IMR-90 (cell line): Measurements from ENCODE around the gene TSC22D3. TPM values are rescaled to one million over a fixed set of nuclear protein-coding genes. Genes with fewer than 3 reads are reported as not detected.

Experiments
- ATAC-seq: fragments of 200-7000 bp; cut with Tn5 transposase; 2 replicates; pipeline ENCODE4 v1.9.1; 2020; ENCODE audit warnings: low read depth, mild to moderate bottlenecking, moderate library complexity
- BruUV-seq: library from RNA; stranded (reverse); fragments of 400-500 nt; replicated peaks from 2 replicates; lab custom pipeline; 2021; lab: Mats Ljungman, UMichigan
- CTCF ChIA-PET: fragments of 300-600 bp; formaldehyde crosslinking; extraction: SDS; loops from one replicate; lab custom pipeline; 2021; ENCODE audit warnings: antibody characterized with exemption; lab: Yijun Ruan, JAX
- POLR2A ChIA-PET: fragments of 300-600 bp; sonication (Branson Sonifier 250); formaldehyde crosslinking; loops from one replicate; lab custom pipeline; 2022; ENCODE audit warnings: antibody characterized with exemption; ENCODE audit not compliant: unreplicated experiment; lab: Charles Lee
- DNase-seq: peaks from one replicate; pipeline ENCODE4 v3.0.0; 2013
- H2AFZ ChIP-seq: replicated peaks from 2 replicates; pipeline ENCODE3; 2013; ENCODE audit warnings: low read length, mild to moderate bottlenecking; ENCODE audit not compliant: poor library complexity
- H2AK5ac ChIP-seq: 2 replicates; pipeline ENCODE4 v1.6.1; 2013; ENCODE audit warnings: low read depth, low read length, inconsistent platforms
- H2AK9ac ChIP-seq: replicated peaks from 2 replicates; pipeline ENCODE3; 2013; ENCODE audit warnings: mild to moderate bottlenecking, low read depth, low read length, moderate library complexity; ENCODE audit not compliant: poor library complexity
- H2BK120ac ChIP-seq: 2 replicates; pipeline ENCODE4 v1.6.1; 2013; ENCODE audit warnings: low read depth, low read length, inconsistent platforms
- H2BK15ac ChIP-seq: 3 replicates; pipeline ENCODE4 v1.6.1; 2013; ENCODE audit warnings: low read depth, low read length, inconsistent platforms
- H2BK20ac ChIP-seq: 2 replicates; pipeline ENCODE4 v1.6.1; 2013; ENCODE audit warnings: low read depth, mild to moderate bottlenecking, inconsistent platforms, low read length, moderate library complexity
- H2BK5ac ChIP-seq: 2 replicates; pipeline ENCODE4 v1.6.1; 2013; ENCODE audit warnings: mild to moderate bottlenecking, low read depth, low read length, inconsistent platforms; ENCODE audit not compliant: poor library complexity, severe bottlenecking
- H3K14ac ChIP-seq: replicated peaks from 2 replicates; pipeline ENCODE4 v1.6.1; 2013; ENCODE audit warnings: low read depth, low read length, inconsistent platforms
- H3K18ac ChIP-seq: 2 replicates; pipeline ENCODE4 v1.6.1; 2013; ENCODE audit warnings: low read depth, low read length, control low read depth
- H3K23ac ChIP-seq: 2 replicates; pipeline ENCODE4 v1.6.1; 2013; ENCODE audit warnings: low read depth, low read length, inconsistent platforms
- H3K27ac ChIP-seq: 2 replicates; pipeline ENCODE4 v1.5.1; 2013; ENCODE audit warnings: mild to moderate bottlenecking, control low read depth, low read length; ENCODE audit not compliant: insufficient read depth
- H3K27me3 ChIP-seq: 2 replicates; pipeline ENCODE4 v1.6.1; 2013; ENCODE audit warnings: low read length; ENCODE audit not compliant: control insufficient read depth, insufficient read depth
- H3K36me3 ChIP-seq: 2 replicates; pipeline ENCODE4 v1.6.1; 2013; ENCODE audit warnings: low read length, mixed read lengths; ENCODE audit not compliant: control insufficient read depth, insufficient read depth
- H3K4ac ChIP-seq: 2 replicates; pipeline ENCODE4 v1.6.1; 2013; ENCODE audit warnings: low read depth, low read length, inconsistent platforms
- H3K4me1 ChIP-seq: 2 replicates; pipeline ENCODE4 v1.6.1; 2013; ENCODE audit warnings: low read length, mixed read lengths; ENCODE audit not compliant: control insufficient read depth, insufficient read depth
- H3K4me2 ChIP-seq: 2 replicates; pipeline ENCODE4 v1.6.1; 2013; ENCODE audit warnings: low read depth, mild to moderate bottlenecking, control low read depth, low read length, moderate library complexity
- H3K4me3 ChIP-seq: 2 replicates; pipeline ENCODE4 v1.5.1; 2013; ENCODE audit warnings: low read depth, mild to moderate bottlenecking, control low read depth, low read length, moderate library complexity; ENCODE audit not compliant: insufficient read depth
- H3K56ac ChIP-seq: 2 replicates; pipeline ENCODE4 v1.6.1; 2013; ENCODE audit warnings: low read length, inconsistent platforms; ENCODE audit not compliant: insufficient read depth; ENCODE audit errors: extremely low read depth
- H3K79me1 ChIP-seq, 2 experiments: 2 replicates each; pipeline ENCODE4 v1.6.1; 2013; ENCODE audit warnings: low read length in 2 of 2, inconsistent platforms in 1 of 2, low read depth in 1 of 2
- H3K9ac ChIP-seq: 2 replicates; pipeline ENCODE4 v1.6.1; 2013; ENCODE audit warnings: low read depth, low read length, control low read depth
- H3K9me1 ChIP-seq: 2 replicates; pipeline ENCODE4 v1.6.1; 2013; ENCODE audit warnings: low read length, inconsistent platforms; ENCODE audit not compliant: insufficient read depth
- H3K9me3 ChIP-seq: 2 replicates; pipeline ENCODE4 v1.6.1; 2013; ENCODE audit warnings: low read length; ENCODE audit not compliant: control insufficient read depth, insufficient read depth
- H4K20me1 ChIP-seq: 2 replicates; pipeline ENCODE4 v1.6.1; 2013; ENCODE audit warnings: low read length, inconsistent platforms; ENCODE audit not compliant: insufficient read depth
- H4K5ac ChIP-seq: 2 replicates; pipeline ENCODE4 v1.6.1; 2013; ENCODE audit warnings: mild to moderate bottlenecking, low read depth, low read length, control low read depth
- H4K8ac ChIP-seq, 2 experiments: 2 replicates each; pipeline ENCODE4 v1.6.1; 2013; ENCODE audit warnings: low read depth in 2 of 2, low read length in 2 of 2, control low read depth in 1 of 2, inconsistent platforms in 1 of 2
- H4K91ac ChIP-seq: 2 replicates; pipeline ENCODE4 v1.6.1; 2013; ENCODE audit warnings: low read depth, low read length, inconsistent platforms; ENCODE audit not compliant: insufficient read depth
- BHLHE40 ChIP-seq: fragments of 150-350 bp; IDR thresholded peaks from 2 replicates; pipeline ENCODE4 v1.6.1; 2016; ENCODE audit warnings: mild to moderate bottlenecking, low read depth, low read length
- CTCF ChIP-seq: conservative IDR thresholded peaks from 2 replicates; pipeline ENCODE4 v1.5.1; 2012; ENCODE audit warnings: mild to moderate bottlenecking, low read depth, low read length, improper control_type of control experiment
- ELK1 ChIP-seq: fragments of 150-350 bp; IDR thresholded peaks from 2 replicates; pipeline ENCODE4 v1.6.1; 2016; ENCODE audit warnings: low read depth, mild to moderate bottlenecking, low read length, moderate library complexity, borderline replicate concordance
- FOS ChIP-seq: fragments of 150-350 bp; IDR thresholded peaks from 2 replicates; pipeline ENCODE4 v1.6.1; 2016; ENCODE audit warnings: low read depth, low read length
- MAFK ChIP-seq: IDR thresholded peaks from 2 replicates; pipeline ENCODE4 v1.6.1; 2012; ENCODE audit warnings: low read depth, low read length, improper control_type of control experiment
- MAZ ChIP-seq: IDR thresholded peaks from 2 replicates; pipeline ENCODE4 v1.6.1; 2012; ENCODE audit warnings: low read depth, mild to moderate bottlenecking, low read length, improper control_type of control experiment, moderate library complexity, borderline replicate concordance
- MXI1 ChIP-seq: IDR thresholded peaks from 2 replicates; pipeline ENCODE4 v1.6.1; 2012; ENCODE audit warnings: low read depth, mild to moderate bottlenecking, low read length, moderate library complexity, borderline replicate concordance
- POLR2A ChIP-seq: IDR thresholded peaks from 2 replicates; pipeline ENCODE4 v1.6.1; 2012; ENCODE audit warnings: mild to moderate bottlenecking, low read depth, low read length
- RAD21 ChIP-seq: IDR thresholded peaks from 2 replicates; pipeline ENCODE4 v1.6.1; 2012; ENCODE audit warnings: low read length, improper control_type of control experiment
- RCOR1 ChIP-seq: IDR thresholded peaks from 2 replicates; pipeline ENCODE4 v1.6.1; 2012; ENCODE audit warnings: mild to moderate bottlenecking, low read length, improper control_type of control experiment; ENCODE audit not compliant: insufficient replicate concordance
- RFX5 ChIP-seq: IDR thresholded peaks from 2 replicates; pipeline ENCODE4 v1.8.0; 2012; ENCODE audit warnings: low read depth, mild to moderate bottlenecking, low read length, moderate library complexity
- SMC3 ChIP-seq: fragments of 150-350 bp; IDR thresholded peaks from 2 replicates; pipeline ENCODE4 v1.6.1; 2016; ENCODE audit warnings: low read depth, mild to moderate bottlenecking, antibody characterized with exemption, low read length, moderate library complexity
- WGBS, 2 experiments: methylation state at CpG; one replicate each; pipeline versions ENCODE4 v1.1.5 to v1.1.7; 2013; ENCODE audit warnings: missing lambda C conversion rate in 2 of 2; ENCODE audit not compliant: insufficient read length in 1 of 2; ENCODE audit errors: extremely low coverage in 2 of 2; 5-methylcytosine and 5-hydroxymethylcytosine counted together
- dilution Hi-C: fragments of 300-500 bp; cut with HindIII; formaldehyde crosslinking; loops from one replicate; pipeline ENCODE4 v1.14.3; 2018; ENCODE audit warnings: low sequenced_read_pairs; ENCODE audit not compliant: unreplicated experiment
- in situ Hi-C: fragments of 300-500 bp; cut with MboI; formaldehyde crosslinking; loops from 3 replicates; pipeline ENCODE4 v1.14.3; 2019; ENCODE audit warnings: low sequenced_read_pairs, inconsistent platforms, mixed read lengths
- intact Hi-C: fragments of 100-400 bp; cut with micrococcal nuclease; formaldehyde crosslinking; loops from 2 replicates; pipeline ENCODE4 v1.10.0; 2022
- polyA plus RNA-seq, 3 experiments: library from polyadenylated mRNA; depleted of rRNA; stranded (reverse); fragments of >200 nt; gene quantifications; 2 replicates each; pipeline ENCODE4 v1.2.3, GENCODE V29; 2012; ENCODE audit warnings: low replicate concordance in 1 of 3
- total RNA-seq: library from RNA; depleted of rRNA; stranded (reverse); fragments of >200 nt; gene quantifications from 2 replicates; pipeline ENCODE4 v1.2.3, GENCODE V29; 2012

The TSC22D3 gene
- total and polyA plus RNA-seq, 2 of the 4 experiments (the other 2 are of a cell fraction): 9.9 to 14.0 TPM

GRCh38 chrX:107769581-107770317 is 5.8 kb downstream of the TSC22D3 start:
- H4K8ac ChIP-seq: no peak overlapping the region
- intact Hi-C loops: no loop called here
- H3K9me3 ChIP-seq: no peaks in the 10 kb centered on the region
- BruUV-seq: no TSS peak
- no peak overlapping the region for H2BK5ac ChIP-seq
- DNase-seq (no peak), ATAC-seq (no peak)
- no peak overlapping the region for H3K4me2 ChIP-seq
- CTCF ChIA-PET: no interaction called here
- H3K36me3 ChIP-seq: no peaks in the 10 kb centered on the region
- H3K27me3 ChIP-seq: peaks cover 59% of the 10 kb centered on the region
- H3K79me1 ChIP-seq: no peaks in the 10 kb centered on the region
- H4K20me1 ChIP-seq: peaks cover 3% of the 10 kb centered on the region; the same call in 1 of the 2 replicates
- in situ Hi-C loops: no loop called here
- no peaks in the 10 kb centered on the region for H3K9me1 ChIP-seq
- H3K4ac ChIP-seq: no peak overlapping the region
- TF ChIP-seq FOS: no peak
- no peak for TF ChIP-seq RCOR1
- no peak for TF ChIP-seq ELK1
- TF ChIP-seq MAFK: no peak
- TF ChIP-seq SMC3: no peak
- no peak for TF ChIP-seq CTCF
- TF ChIP-seq RAD21: no peak
- TF ChIP-seq MXI1: no peak
- TF ChIP-seq POLR2A: no peak
- TF ChIP-seq RFX5: no peak
- no peak for TF ChIP-seq BHLHE40
- no peak for TF ChIP-seq MAZ
- H2BK20ac ChIP-seq: no peak overlapping the region
- H3K4me1 ChIP-seq: no peaks in the 10 kb centered on the region
- no peak overlapping the region for H3K18ac ChIP-seq
- H2BK15ac ChIP-seq: no peak overlapping the region
- no peak overlapping the region for H4K5ac ChIP-seq
- H3K4me3 ChIP-seq: no peak overlapping the region
- no peak overlapping the region for H3K23ac ChIP-seq
- no peak overlapping the region for H2AFZ ChIP-seq
- POLR2A ChIA-PET: no interaction called here
- no peak overlapping the region for H2AK5ac ChIP-seq
- no peak overlapping the region for H2AK9ac ChIP-seq
- H4K91ac ChIP-seq: no peak overlapping the region
- no peak overlapping the region for H3K56ac ChIP-seq
- no peak overlapping the region for H3K27ac ChIP-seq
- no peak overlapping the region for H3K14ac ChIP-seq
- dilution Hi-C loops: no loop called here
- 100% methylated on average over 1 of the region's 7 CpGs; no CpG with 5 or more reads in 1 of the 2 experiments for WGBS, 2 experiments
- no peak overlapping the region for H2BK120ac ChIP-seq
- no peak overlapping the region for H3K9ac ChIP-seq
